Globus pallidus (tissue), 1 donor: ENCODE results near the gene ADISSP.

ENCODE experiments used
- DNase-seq: peaks from one replicate; pipeline ENCODE4 v3.0.0-alpha.2; 2015; ENCODE audit warnings: low spot score

ADISSP gene

DNA sequence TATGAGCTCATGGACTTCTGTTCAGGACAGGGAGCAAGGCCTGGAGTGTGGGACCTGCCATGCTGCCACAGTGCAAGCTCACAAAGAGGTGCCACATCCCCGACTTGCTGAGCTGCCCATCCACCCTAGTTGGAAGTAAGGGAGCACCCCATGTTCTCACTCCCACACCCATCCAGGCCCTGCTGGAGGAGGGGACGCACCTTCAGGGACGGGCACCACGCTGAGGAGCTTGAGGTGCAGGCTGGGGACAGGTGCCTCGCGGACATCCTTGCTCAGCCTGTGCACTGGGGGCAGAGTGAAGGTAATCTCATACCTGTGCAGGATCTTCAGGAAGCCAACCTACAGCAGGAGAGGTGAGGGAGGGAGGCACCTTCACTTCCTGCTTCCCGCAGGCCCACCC lies 12.3 kb downstream of the ADISSP start:
- no peak for DNase-seq

DNA sequence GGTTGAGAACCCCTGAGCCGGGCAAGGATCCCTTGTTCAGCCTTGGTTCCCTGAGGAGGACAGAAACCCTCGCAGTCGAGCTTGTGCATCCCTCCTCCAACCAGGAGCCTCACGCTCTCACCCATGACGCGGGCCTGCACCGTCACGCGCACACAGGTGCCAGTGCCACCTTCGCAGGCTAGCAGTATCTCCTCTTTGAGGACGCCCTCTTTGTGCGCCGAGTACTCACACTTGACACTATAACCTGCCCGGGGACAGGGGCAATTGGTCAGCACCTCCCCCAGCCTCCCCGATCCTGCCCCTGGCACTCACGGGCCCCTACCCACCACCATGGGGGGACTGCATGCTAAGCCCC lies 13.3 kb downstream of the ADISSP start:
- DNase-seq, result no peak

DNA sequence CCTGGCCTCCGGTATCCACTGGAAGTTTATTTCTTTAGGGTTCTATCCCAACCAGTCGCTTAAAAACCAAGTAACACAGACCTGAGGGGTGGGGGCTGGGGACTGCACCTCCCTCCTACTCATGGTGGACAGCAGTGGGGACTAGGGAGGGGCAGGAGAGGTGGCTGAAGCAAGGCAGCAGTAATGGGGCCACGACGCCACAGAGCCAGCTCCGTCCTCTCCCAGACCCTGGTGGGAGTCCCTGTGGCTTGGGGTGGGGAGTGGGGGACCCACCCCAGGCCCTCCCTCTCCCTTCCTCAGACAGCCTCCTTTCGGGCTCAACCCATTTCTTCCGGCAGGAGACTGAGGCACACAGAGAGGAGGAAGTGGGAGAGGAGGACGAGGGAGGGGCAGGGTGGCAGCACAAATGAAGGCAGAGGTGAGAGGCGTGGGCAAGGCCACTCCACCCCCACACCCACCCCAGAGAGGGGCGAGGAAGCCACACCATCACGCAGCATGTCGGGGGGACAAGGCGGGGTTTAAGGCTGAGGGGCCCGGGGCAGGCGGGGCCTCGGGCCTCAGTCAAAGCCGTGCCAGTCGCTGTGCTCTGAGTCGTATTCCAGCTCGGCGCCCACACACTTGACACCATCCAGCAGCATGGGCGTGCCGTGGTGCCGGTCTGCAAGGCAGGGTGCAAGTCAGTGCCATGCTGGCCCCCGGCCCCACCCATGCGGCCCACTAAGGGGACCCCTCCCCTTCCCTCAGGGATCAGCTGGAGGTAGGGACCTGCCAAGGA lies 13.9 kb downstream of the ADISSP start:
- DNase-seq, result no peak

DNA sequence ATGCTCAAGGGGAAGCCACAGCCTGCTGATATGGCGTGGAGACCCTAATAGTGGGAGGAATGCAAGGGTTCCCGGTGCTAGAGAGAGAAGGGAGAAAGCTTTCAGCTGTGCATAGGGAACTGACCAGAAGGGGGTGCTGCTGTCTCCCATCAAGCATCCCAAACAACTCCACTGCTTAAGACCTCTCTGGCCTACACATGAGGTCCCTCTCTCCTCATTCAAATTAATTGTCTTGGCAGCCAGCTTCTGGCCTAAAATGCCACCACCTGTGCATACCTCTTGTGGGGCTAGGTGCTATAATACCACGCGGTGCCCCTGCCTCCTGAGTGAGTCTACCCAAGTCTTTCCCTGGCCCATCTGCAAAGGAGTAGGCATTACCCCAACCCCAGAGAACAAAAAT lies 14.5 kb downstream of the ADISSP start:
- DNase-seq, result peak; percentile 65

DNA sequence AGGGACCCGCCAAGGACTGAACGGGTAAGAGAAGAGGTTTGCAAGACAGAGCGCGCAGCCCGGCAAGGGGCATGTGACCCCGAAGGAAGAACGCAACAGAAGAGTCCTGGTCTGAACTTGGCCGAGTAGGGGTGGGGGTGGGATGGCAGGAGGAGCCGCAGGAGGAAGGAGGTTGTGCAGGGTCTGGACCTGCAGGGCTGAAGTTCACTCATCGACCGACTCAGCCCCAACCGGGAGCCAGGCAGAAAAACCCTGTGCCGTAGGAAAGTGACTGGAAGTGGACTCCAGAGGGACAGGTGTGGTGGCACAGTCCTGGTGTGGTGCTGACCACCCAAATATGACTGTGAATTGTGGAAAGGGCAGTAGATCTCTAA lies 15.2 kb downstream of the ADISSP start:
- no peak for DNase-seq

DNA sequence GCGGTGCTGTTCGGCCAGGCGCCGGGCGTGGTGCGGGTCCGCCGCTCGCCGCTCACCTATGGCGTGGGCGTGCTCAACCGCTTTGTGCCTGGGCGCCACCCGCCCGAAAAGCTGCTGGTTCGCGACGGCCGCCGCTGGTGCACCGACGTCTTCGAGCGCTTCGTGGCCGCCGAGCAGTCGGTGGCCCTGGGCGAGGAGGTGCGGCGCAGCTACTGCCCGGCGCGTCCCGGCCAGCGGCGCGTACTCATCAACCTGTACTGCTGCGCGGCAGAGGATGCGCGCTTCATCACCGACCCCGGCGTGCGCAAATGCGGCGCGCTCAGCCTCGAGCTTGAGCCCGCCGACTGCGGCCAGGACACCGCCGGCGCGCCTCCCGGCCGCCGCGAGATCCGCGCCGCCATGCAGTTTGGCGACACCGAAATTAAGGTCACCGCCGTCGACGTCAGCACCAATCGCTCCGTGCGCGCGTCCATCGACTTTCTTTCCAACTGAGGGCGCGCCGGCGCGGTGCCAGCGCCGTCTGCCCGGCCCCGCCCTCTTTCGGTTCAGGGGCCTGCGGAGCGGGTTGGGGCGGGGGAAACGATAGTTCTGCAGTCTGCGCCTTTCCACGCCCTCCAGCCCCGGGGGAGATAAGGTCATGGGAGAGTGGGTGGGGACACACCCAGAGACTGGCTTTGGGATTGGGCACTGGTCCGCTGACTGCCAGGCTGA lies 15.7 kb downstream of the ADISSP start:
- peak; percentile 44 for DNase-seq

DNA sequence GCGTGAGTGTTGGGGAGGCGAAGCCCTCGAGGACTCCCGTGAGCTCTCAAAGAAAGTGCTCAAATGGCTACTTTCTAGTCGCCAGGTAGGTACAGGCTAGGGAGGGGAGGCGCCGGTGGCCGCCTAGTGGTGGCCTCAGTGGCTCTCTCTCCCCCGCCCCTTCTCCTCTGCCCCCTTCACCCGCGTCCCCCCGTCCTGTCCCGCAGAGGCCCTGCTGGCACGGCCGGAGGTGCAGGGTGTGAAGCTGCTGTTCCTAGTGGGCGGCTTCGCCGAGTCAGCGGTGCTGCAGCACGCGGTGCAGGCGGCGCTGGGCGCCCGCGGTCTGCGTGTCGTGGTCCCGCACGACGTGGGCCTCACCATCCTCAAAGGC lies 16.3 kb downstream of the ADISSP start:
- DNase-seq, result no peak

DNA sequence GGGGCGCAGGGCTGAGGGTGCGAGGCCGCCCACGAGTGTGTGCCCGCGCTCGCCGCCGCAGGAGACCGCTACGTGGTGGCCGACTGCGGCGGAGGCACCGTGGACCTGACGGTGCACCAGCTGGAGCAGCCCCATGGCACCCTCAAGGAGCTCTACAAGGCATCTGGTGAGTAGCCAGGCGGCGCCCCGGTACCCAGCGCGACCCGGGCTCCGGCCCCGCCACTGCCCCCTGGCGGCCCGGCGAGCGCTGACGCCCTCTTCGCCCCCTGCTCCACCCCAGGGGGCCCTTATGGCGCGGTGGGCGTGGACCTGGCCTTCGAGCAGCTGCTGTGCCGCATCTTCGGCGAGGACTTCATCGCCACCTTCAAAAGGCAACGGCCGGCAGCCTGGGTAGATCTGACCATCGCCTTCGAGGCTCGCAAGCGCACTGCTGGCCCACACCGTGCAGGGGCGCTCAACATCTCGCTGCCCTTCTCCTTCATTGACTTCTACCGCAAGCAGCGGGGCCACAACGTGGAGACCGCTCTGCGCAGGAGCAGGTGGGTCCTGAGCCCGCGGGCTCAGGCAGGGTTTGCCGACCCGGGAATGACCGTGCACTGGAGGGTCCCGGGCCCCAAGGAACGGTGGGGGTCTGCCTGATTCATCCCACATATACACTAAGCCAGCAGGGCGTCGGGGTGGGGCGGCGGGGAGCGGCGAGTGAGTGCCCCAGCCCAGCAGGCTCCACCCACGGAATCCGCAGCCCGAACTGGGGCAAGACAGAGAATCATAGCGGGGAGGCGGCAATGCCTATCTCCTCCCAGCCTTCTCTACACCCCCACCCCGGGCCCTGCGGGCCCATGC lies 17.6 kb downstream of the ADISSP start:
- no peak for DNase-seq

DNA sequence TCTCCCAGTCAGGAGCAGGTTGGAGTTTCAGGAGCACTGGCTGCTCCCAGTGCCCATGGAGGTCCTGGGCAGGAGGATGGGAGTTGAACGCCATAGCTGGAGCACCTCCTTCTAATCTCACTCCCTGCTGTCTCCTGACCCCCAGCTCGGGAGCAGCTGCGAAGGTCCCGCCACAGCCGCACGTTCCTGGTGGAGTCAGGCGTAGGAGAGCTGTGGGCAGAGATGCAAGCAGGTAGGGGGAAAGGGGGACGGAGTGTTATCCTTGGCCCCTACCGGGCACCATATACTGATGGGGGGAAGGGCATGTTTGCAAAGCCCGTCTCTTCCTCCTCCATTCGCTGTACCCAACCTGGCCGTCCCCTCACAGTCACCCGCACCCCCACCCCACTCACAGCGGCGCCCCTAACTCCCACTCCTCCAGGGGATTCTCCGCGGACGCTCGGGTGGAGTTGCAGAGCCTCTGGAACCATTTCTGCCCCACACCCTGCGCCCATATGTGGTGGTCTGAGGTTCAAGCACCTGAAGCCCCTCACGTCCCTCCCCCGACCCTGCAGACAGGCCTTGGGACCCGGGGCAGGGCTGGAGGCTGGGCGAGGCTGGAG lies 18.4 kb downstream of the ADISSP start:
- no peak for DNase-seq

DNA sequence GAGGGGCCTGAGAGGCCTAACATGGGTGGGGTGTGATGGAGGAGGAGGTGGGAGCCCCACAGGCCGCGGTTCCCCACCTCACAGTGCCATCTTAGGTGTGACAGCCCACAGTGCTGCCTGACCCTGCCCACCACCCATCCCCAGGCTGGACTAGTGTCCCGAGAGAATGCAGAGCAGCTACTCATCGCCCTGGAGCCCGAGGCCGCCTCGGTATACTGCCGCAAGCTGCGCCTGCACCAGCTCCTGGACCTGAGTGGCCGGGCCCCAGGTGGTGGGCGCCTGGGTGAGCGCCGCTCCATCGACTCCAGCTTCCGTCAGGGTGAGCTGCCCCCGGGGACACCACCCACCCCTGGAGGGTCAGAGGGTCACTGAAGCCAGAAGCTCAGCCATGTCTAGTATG lies 19.5 kb downstream of the ADISSP start:
- DNase-seq, result no peak

DNA sequence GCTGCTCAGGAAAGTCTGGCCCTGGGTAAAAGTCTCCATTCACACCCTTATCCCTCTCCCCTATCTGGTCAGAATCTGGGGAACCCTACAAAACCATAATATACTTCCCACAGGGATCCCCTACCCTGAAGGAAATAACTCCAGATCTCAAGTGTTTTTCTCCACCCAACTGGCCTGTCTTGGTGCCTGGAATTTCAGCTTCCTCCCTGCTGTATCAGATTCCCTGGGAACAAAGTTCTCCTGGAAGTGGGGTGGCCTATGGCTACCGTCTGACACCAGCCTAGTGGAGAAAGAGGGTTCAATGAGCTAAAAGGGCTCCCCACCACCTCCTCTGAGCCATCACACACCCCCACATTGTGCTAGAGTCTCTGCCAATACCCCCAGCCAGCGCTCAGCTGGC lies 20.1 kb downstream of the ADISSP start:
- DNase-seq, result no peak

DNA sequence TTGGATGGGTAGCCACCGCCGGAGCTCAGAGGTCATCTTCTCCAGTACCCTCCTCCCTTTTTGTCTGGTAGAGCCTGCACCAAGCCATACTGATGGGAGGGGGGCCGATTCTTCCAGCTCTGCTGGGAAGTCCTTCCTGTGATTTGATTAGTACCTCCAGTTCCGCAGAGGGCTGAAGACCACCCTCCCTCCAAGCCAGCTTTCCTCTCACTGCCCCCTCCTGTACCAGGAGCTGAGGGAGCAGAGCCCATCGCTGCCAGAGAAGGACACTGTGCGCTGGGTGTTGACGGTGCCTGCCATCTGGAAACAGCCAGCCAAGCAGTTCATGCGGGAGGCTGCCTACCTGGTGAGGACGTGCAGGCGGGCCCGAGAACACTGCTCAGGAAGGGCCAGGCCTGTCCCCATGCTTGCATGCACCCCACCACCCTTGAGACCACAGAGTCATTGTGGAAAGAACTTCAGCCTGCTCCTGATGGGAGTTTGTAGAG lies 21.8 kb downstream of the ADISSP start:
- no peak for DNase-seq

DNA sequence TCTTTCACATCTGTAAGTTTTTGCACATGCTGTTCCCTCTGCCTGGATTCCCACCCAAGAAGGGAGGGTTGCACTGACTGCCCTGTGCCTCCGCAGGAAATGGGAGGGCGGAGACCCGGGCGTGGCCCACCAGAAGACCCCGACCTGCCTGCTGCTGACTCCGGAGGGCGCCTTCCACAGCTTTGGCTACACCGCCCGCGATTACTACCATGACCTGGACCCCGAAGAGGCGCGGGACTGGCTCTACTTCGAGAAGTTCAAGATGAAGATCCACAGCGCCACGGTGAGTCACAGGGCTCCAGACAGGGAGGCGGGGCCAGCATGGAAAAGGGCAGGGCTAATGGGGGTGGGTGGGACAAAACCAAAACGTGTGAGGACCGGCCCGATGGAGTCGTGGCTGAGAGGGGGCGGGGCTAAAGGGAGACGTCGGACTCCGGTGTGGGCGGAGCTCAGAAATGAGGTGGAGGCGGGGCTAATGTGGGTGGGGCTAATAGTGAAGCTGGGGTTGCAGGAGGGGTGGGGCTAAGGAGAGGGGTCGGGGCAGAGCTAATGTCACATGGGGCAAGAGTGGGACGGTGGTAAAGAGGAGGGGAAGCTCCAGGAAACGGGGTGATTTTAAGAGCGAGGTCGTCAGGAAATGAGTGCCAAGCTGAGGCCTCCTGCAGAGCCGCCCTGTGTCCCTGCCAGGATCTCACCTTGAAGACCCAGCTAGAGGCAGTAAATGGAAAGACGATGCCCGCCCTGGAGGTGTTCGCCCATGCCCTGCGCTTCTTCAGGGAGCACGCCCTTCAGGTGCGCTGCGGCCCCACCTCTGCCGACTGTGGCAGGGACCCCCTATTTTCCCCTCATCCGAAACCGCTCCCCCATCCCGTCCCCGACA lies 22.5 kb downstream of the ADISSP start:
- no peak for DNase-seq

DNA sequence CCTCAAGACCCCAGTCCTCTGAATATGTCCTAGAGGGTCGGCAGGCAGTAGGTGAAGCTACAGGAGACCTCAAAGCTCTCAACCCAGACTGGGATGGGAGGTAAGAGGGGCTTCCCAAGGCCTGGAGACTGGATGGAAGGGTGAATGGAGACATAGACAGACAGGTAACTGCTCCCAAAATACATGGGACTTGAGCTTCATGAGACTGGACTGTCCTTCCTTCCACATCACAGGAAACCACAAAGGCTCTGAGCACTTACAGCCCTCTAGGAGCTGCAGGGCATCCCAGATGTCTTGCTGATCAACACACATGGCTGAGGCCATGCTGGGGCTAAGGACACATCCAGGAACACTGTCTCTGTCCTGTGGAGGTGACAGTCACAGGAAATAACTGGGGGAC lies 23.5 kb downstream of the ADISSP start:
- DNase-seq, result no peak

DNA sequence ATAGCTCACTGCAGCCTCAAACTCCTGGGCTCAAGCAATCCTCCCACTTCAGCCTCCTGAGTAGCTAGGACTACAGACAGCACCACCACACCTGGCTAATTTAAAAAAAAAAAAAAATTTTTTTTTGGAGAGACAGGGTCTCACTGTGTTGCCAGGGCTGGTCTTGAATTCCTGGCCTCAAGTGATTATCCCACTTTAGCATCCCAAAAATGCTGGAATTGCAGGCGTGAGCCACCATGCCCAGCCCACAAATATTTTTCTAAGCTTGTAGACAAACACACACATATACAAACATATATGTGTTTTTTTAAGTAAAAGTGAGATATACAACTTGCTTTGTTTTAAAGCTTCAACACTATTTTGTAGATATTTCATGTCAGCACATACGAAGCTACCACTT lies 24.3 kb downstream of the ADISSP start:
- DNase-seq, result no peak

DNA sequence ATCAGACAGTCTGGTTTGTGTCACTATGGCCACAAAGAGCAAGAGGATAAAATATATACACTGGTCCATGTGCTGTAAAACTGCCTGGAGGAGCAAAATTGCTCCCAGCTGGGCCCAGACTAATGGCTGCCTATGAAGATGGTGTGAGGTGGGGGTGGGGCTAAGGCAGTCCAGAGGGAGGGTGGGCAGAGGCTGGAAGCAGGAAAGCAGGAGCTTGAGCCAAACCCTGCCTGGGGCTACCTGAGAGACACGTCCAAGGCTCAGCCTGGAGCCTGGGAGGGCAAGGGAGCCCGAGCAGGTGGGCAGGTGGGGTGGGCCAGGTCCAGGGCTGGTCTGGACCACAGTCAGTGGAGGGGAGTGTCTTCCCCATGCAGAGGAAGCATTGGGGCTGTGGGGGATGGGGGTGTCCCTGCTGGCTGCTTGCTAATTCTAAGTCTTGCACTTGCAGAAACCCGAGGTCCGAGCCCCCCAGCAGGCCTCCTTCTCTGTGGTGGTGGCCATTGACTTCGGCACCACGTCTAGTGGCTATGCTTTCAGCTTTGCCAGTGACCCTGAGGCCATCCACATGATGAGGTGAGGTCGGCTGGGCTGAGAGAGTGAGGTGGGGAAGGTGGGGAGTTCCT lies 25.6 kb downstream of the ADISSP start:
- DNase-seq, result no peak

DNA sequence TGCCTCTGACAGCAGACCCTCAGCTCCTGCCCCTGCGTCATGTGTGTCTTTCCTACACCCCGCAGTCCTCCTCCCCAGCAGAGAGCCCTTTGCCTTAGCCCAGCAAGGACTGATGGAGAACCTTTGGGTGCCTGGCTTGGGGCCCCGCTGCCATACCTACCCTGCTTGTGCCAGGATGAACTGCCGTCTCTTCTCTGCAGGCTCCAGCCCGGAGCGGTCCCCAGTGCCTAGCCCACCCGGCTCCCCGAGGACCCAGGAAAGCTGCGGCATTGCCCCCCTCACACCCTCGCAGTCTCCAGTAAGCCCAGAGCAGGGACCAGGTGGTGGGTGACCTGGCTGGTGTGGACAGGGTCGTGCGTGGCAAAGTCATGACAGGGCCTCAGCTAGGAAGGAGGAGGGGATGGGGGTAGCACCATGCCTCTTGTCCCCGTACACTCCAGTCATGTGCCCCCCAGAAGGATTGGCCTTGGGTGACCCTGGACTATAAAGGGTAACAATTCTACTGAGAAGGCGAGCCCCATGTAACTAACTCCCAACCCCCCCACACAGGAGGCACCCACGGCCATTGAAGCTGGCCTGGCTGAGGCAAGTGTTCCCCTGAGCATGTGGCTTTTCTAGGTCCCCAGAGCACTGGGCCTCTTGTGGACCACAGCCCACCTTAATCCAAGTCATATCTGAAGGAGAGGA lies 26.8 kb downstream of the ADISSP start:
- DNase-seq, result no peak

DNA sequence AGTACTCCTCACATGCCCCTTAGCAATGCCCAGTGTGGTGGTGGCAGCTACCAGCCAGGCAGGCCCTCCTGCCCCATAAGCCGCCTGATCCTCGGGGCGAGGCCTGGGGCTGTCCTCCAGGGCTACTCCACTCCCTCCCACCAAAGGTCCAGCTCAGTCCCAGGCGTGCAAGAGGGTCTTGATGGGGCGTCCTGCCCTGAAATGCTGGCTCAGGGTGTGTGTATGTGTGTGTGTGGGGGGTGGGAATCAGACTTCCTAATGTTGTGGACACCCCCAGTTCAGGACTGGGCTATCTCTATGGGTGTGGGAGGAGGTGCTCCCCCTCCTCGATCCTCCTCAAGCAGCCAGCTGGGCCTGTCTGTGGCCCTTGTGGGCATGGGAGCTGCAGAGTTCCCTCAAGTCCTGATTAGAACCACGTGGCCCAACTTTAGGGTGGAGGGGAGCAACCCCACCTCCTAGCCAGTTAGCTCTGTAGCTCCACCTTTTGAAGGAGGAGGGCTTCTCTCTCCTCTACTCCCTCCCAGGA lies 27.6 kb downstream of the ADISSP start:
- no peak for DNase-seq

DNA sequence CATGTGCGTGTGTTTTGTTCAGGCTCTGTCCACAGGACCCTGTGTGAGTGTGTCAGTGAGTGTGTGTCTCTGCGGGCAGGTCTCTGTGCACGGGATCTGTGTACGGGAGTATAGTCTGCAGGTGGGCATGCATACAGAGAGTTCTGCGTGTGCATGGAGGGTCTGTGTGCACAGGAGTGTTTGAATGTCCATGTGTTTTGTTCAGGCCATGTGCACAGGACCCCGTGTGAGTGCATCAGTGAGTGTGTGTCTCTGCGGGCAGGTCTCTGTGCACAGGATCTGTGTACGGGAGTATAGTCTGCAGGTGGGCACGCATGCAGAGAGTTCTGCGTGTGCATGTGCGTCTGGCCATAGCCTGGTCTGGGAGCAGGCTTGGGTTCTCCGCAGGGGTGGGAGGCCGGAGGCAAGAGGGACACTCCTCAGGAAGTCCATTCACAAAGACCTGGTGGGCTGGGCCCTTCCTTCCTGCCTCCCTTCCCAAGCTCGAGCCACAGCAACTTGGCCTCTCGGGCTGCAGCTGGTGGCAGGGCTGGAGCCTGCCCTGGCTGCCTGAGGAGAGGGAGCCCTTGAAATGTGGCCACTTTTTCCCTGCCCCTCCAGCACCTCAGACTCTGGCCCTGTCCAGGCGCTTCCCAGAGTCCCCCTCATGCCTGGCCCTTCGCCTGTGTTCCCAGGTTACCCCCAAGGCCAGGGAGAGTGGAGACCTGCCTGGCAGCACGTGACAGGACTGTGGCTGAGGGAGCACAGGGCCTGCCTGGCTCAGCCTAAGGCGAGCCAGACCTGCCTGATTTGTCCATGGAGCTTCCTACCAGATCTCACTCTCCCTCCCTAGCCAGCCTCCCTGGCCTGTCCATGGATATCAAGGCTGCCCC lies 28.3 kb downstream of the ADISSP start:
- no peak for DNase-seq
